H1 (cell line): ENCODE data around the gene CYLD. TPM values are rescaled to one million over a fixed set of nuclear protein-coding genes. Genes with fewer than 3 reads are reported as not detected.

ENCODE experiments used
- CTCF ChIA-PET: fragments of 300-600 bp; sonication (Branson Sonifier 250); formaldehyde crosslinking; loops from one replicate; lab custom pipeline; 2021; ENCODE audit not compliant: partially characterized antibody; lab: Charles Lee
- POLR2A ChIA-PET: fragments of 300-600 bp; sonication (Branson Sonifier 250); formaldehyde crosslinking; loops from one replicate; lab custom pipeline; 2021; ENCODE audit warnings: inconsistent platforms; ENCODE audit not compliant: partially characterized antibody; lab: Charles Lee
- DNase-seq, 2 experiments: peaks; one replicate each; pipeline versions ENCODE4 v3.0.0 to v3.0.0-alpha.2; 2010 to 2022; ENCODE audit warnings: low spot score in 2 of 2, low read depth in 1 of 2, mixed read lengths in 1 of 2
- FAIRE-seq: peaks from 2 replicates; lab custom pipeline; 2011; peaks lifted over from hg19 to GRCh38; lab: Jason Lieb, UNC
- H2AFZ ChIP-seq: 2 replicates; pipeline ENCODE4 v1.8.1; 2012; ENCODE audit warnings: low read length, inconsistent platforms
- H2AK5ac ChIP-seq: 2 replicates; pipeline ENCODE4 v1.6.1; 2013; ENCODE audit warnings: low read depth, low read length
- H2BK120ac ChIP-seq: replicated peaks from 2 replicates; pipeline ENCODE3; 2013; ENCODE audit warnings: low read depth, low read length, inconsistent platforms
- H2BK12ac ChIP-seq: 2 replicates; pipeline ENCODE4 v1.6.1; 2013; ENCODE audit warnings: low read depth, low read length
- H2BK15ac ChIP-seq: 2 replicates; pipeline ENCODE4 v1.6.1; 2013; ENCODE audit warnings: low read length
- H2BK20ac ChIP-seq: 2 replicates; pipeline ENCODE4 v1.6.1; 2013; ENCODE audit warnings: low read length
- H2BK5ac ChIP-seq: 2 replicates; pipeline ENCODE4 v1.6.1; 2013; ENCODE audit warnings: low read depth, low read length
- H3K14ac ChIP-seq: 2 replicates; pipeline ENCODE4 v1.6.1; 2013; ENCODE audit warnings: inconsistent platforms; ENCODE audit not compliant: insufficient read length
- H3K18ac ChIP-seq: 2 replicates; pipeline ENCODE4 v1.6.1; 2013; ENCODE audit warnings: low read length; ENCODE audit errors: extremely low read depth
- H3K23ac ChIP-seq: 2 replicates; pipeline ENCODE4 v1.6.1; 2013; ENCODE audit warnings: inconsistent platforms; ENCODE audit not compliant: insufficient read length
- H3K23me2 ChIP-seq: 2 replicates; pipeline ENCODE4 v1.6.1; 2013; ENCODE audit warnings: low read depth, low read length
- H3K27ac ChIP-seq: 2 replicates; pipeline ENCODE4 v1.6.1; 2011; ENCODE audit warnings: low read depth, low read length, inconsistent platforms
- H3K27me3 ChIP-seq, 4 experiments: replicated peaks in 1 of 4; 1 replicate in 1 of 4; 2 replicates in 3 of 4; pipeline versions ENCODE4 v1.6.1 to v1.8.1; 2011 to 2013; ENCODE audit warnings: low read length in 3 of 4, mild to moderate bottlenecking in 3 of 4, inconsistent platforms in 2 of 4, mixed read lengths in 2 of 4, moderate library complexity in 1 of 4; ENCODE audit not compliant: control insufficient read depth in 3 of 4, insufficient read depth in 3 of 4; ENCODE audit errors: extremely low read depth in 1 of 4
- H3K36me3 ChIP-seq, 4 experiments: 2 replicates each; pipeline versions ENCODE4 v1.6.1 to v1.8.1; 2011 to 2013; ENCODE audit warnings: mild to moderate bottlenecking in 4 of 4, low read length in 3 of 4, moderate library complexity in 2 of 4, control low read depth in 1 of 4, inconsistent platforms in 1 of 4; ENCODE audit not compliant: insufficient read depth in 4 of 4, control insufficient read depth in 2 of 4
- H3K4ac ChIP-seq: replicated peaks from 2 replicates; pipeline ENCODE3; 2013; ENCODE audit warnings: low read length, low read depth, mixed read lengths, inconsistent platforms; ENCODE audit not compliant: insufficient read length
- H3K4me1 ChIP-seq, 4 experiments: replicated peaks in 1 of 4; 1 replicate in 1 of 4; 2 replicates in 3 of 4; pipeline versions ENCODE4 v1.6.1 to v1.8.1; 2011 to 2013; ENCODE audit warnings: low read length in 3 of 4, inconsistent platforms in 2 of 4, mixed read lengths in 1 of 4; ENCODE audit not compliant: insufficient read depth in 4 of 4, control insufficient read depth in 3 of 4
- H3K4me2 ChIP-seq, 2 experiments: 2 replicates each; pipeline versions ENCODE4 v1.6.1 to v1.8.1; 2011 to 2013; ENCODE audit warnings: low read depth in 2 of 2, low read length in 2 of 2, control low read depth in 1 of 2, inconsistent platforms in 1 of 2, mild to moderate bottlenecking in 1 of 2; ENCODE audit not compliant: insufficient read depth in 1 of 2
- H3K4me3 ChIP-seq, 4 experiments: fragments of 200-600, 300-600 bp in 1 of 4; sonication (generic), shearing (Covaris generic), sonication (Bioruptor Twin) in 1 of 4; 2 replicates each; pipeline versions ENCODE4 v1.5.1 to v1.8.1; 2011 to 2016; ENCODE audit warnings: low read length in 4 of 4, low read depth in 3 of 4, control low read depth in 2 of 4, inconsistent platforms in 2 of 4, mild to moderate bottlenecking in 2 of 4, mixed read lengths in 1 of 4, moderate library complexity in 1 of 4; ENCODE audit not compliant: insufficient read depth in 2 of 4; ENCODE audit errors: extremely low read depth in 1 of 4
- H3K56ac ChIP-seq: replicated peaks from 2 replicates; pipeline ENCODE3; 2013; ENCODE audit warnings: low read depth, mild to moderate bottlenecking, mixed read lengths, low read length, inconsistent platforms; ENCODE audit not compliant: insufficient read length
- H3K79me1 ChIP-seq: 2 replicates; pipeline ENCODE4 v1.6.1; 2013; ENCODE audit warnings: low read depth, low read length, control low read depth
- H3K79me2 ChIP-seq, 2 experiments: 2 replicates each; pipeline versions ENCODE4 v1.6.1 to v1.8.1; 2012 to 2013; ENCODE audit warnings: low read length in 2 of 2, mild to moderate bottlenecking in 2 of 2, inconsistent platforms in 1 of 2; ENCODE audit not compliant: insufficient read depth in 2 of 2, control insufficient read depth in 1 of 2
- H3K9ac ChIP-seq, 4 experiments: replicated peaks in 1 of 4; 1 replicate in 1 of 4; 2 replicates in 3 of 4; pipeline versions ENCODE4 v1.6.1 to v1.8.1; 2011 to 2013; ENCODE audit warnings: low read depth in 3 of 4, low read length in 3 of 4, control low read depth in 2 of 4, mild to moderate bottlenecking in 2 of 4, moderate library complexity in 2 of 4, inconsistent platforms in 1 of 4; ENCODE audit errors: extremely low read depth in 1 of 4
- H3K9me3 ChIP-seq, 2 experiments: 2 replicates each; pipeline versions ENCODE4 v1.6.1 to v1.8.1; 2012 to 2013; ENCODE audit warnings: mild to moderate bottlenecking in 2 of 2, moderate library complexity in 2 of 2, control low read depth in 1 of 2, inconsistent platforms in 1 of 2, low read depth in 1 of 2, low read length in 1 of 2, mixed read lengths in 1 of 2; ENCODE audit not compliant: insufficient read depth in 2 of 2
- H4K20me1 ChIP-seq, 2 experiments: replicated peaks in 1 of 2; 2 replicates each; pipeline versions ENCODE3 to v1.8.1; 2011 to 2013; ENCODE audit warnings: inconsistent platforms in 2 of 2, low read length in 2 of 2, mild to moderate bottlenecking in 1 of 2; ENCODE audit not compliant: insufficient read depth in 2 of 2, control insufficient read depth in 1 of 2
- H4K5ac ChIP-seq: 2 replicates; pipeline ENCODE4 v1.6.1; 2013; ENCODE audit warnings: low read length, low read depth, mixed read lengths, inconsistent platforms; ENCODE audit not compliant: insufficient read length
- H4K8ac ChIP-seq: 2 replicates; pipeline ENCODE4 v1.8.0; 2013; ENCODE audit warnings: mild to moderate bottlenecking, moderate library complexity, low read length, inconsistent platforms; ENCODE audit not compliant: insufficient read depth; ENCODE audit errors: extremely low read depth
- H4K91ac ChIP-seq: replicated peaks from 2 replicates; pipeline ENCODE3; 2013; ENCODE audit warnings: low read length, mixed read lengths, inconsistent platforms; ENCODE audit not compliant: insufficient read length
- ASH2L ChIP-seq: fragments of 200-600, 300-600 bp; sonication (generic); IDR thresholded peaks from one replicate; pipeline ENCODE4 v1.7.1; 2017; ENCODE audit warnings: low read length
- ATF2 ChIP-seq: IDR thresholded peaks from 2 replicates; pipeline ENCODE4 v1.6.1; 2012; ENCODE audit warnings: low read length, inconsistent platforms
- ATF3 ChIP-seq: IDR thresholded peaks from 2 replicates; pipeline ENCODE4 v1.6.1; 2011; ENCODE audit warnings: low read depth, mild to moderate bottlenecking, low read length; ENCODE audit not compliant: insufficient read depth
- BRCA1 ChIP-seq: IDR thresholded peaks from 2 replicates; pipeline ENCODE4 v1.6.1; 2012; ENCODE audit warnings: low read depth, low read length, improper control_type of control experiment
- CBX5 ChIP-seq: fragments of 300-800, 300-1000 bp; sonication (generic); IDR thresholded peaks from 2 replicates; pipeline ENCODE4 v1.7.1; 2016; ENCODE audit warnings: antibody characterized with exemption, low read length, low read depth
- CEBPB ChIP-seq: IDR thresholded peaks from 2 replicates; pipeline ENCODE4 v1.6.1; 2012; ENCODE audit warnings: low read depth, low read length
- MAX ChIP-seq: IDR thresholded peaks from 2 replicates; pipeline ENCODE4 v1.6.1; 2012; ENCODE audit warnings: inconsistent platforms
- PHF8 ChIP-seq: fragments of 200-600 bp; sonication (generic); conservative IDR thresholded peaks from 2 replicates; pipeline ENCODE4 v1.7.1; 2012; ENCODE audit warnings: low read depth, mild to moderate bottlenecking, inconsistent platforms, low read length, moderate library complexity
- RBBP5 ChIP-seq: IDR thresholded peaks from 2 replicates; pipeline ENCODE4 v1.7.1; 2012; ENCODE audit warnings: low read depth, mild to moderate bottlenecking, inconsistent platforms, low read length, moderate library complexity, borderline replicate concordance
- RFX5 ChIP-seq: IDR thresholded peaks from 2 replicates; pipeline ENCODE4 v1.6.1; 2011; ENCODE audit warnings: low read depth, low read length, improper control_type of control experiment, borderline replicate concordance
- SRF ChIP-seq: IDR thresholded peaks from 2 replicates; pipeline ENCODE4 v1.6.1; 2011; ENCODE audit warnings: mild to moderate bottlenecking, low read depth, low read length, moderate library complexity
- WGBS, 2 experiments: shearing (Covaris generic) in 1 of 2; methylation state at CpG; one replicate each; pipeline versions ENCODE4 v1.1.6 to v1.1.7; 2013 to 2015; ENCODE audit warnings: low lambda C conversion rate in 2 of 2, mixed read lengths in 2 of 2, inconsistent platforms in 1 of 2, low coverage in 1 of 2, missing lambda C conversion rate in 1 of 2; ENCODE audit not compliant: insufficient replicate concordance in 2 of 2, insufficient coverage in 1 of 2, insufficient read length in 1 of 2; ENCODE audit errors: extremely low coverage in 1 of 2, missing lambda C conversion rate in 1 of 2; 5-methylcytosine and 5-hydroxymethylcytosine counted together
- polyA plus RNA-seq, 7 experiments: library from polyadenylated mRNA; depleted of rRNA in 3 of 7; stranded (reverse) in 5 of 7; unstranded in 2 of 7; fragments of >200 nt in 5 of 7; fragments of 200-250 nt in 2 of 7; gene quantifications; 1 replicate in 5 of 7; 2 replicates in 1 of 7; 4 replicates in 1 of 7; pipeline versions ENCODE4 v1.2.1 to v1.2.3, GENCODE V29; 2011 to 2013; ENCODE audit warnings: missing spikeins in 2 of 7, mixed read lengths in 2 of 7
- total RNA-seq: library from RNA; stranded (reverse); fragmentation: NEBNext Ultra II Directional; extraction: Animal tissue kit (Norgen Biotek cat#: 25700); gene quantifications from 2 replicates; pipeline ENCODE4 v1.2.1, GENCODE V29; 2021

CYLD gene
- total and polyA plus RNA-seq, 2 of the 8 experiments (the other 6 are each of a cell fraction or from before 2014, with no cell fraction given) = 3.7 to 18.8 TPM

GRCh38 chr16:50737420-50737959, 4.4 kb upstream of the CYLD start:
- Histone ChIP-seq H4K20me1 (no peaks in the 10 kb centered on the region), H3K23ac (no peak overlapping the region), H2BK12ac (no peak overlapping the region), H4K8ac (no peak overlapping the region), H3K36me3 (no peaks in the 10 kb centered on the region), H2AFZ (no peak overlapping the region), H3K18ac (no peak overlapping the region), H3K4me3 (no peak overlapping the region), H4K91ac (no peak overlapping the region), H3K4me1 (peaks cover 0 to 4% (median 2%) of the 10 kb centered on the region in 4 experiments; a peak in 4 of 7 replicates), H3K23me2 (no peaks in the 10 kb centered on the region), H2BK120ac (no peak overlapping the region), H3K79me2 (no peaks in the 10 kb centered on the region), H2BK5ac (no peak overlapping the region), H3K4ac (no peak overlapping the region), H2BK15ac (no peak overlapping the region), H3K27me3 (no peaks in the 10 kb centered on the region; a peak in 1 of 7 replicates), H3K27ac (no peak overlapping the region), H2BK20ac (no peak overlapping the region), H4K5ac (no peak overlapping the region), H3K9ac (no peak overlapping the region), H3K14ac (no peak overlapping the region), H3K79me1 (no peaks in the 10 kb centered on the region), H3K9me3 (no peaks in the 10 kb centered on the region), H3K56ac (no peak overlapping the region), H3K4me2 (no peak overlapping the region), H2AK5ac (no peak overlapping the region)
- 100% methylated on average over 1 of the region's 1 CpG; no CpG with 5 or more reads in 1 of the 2 experiments for WGBS, 2 experiments
- DNase-seq = no peak
- ChIA-PET CTCF (interaction anchor here (1.8 to 3.4 kb wide), 3 partner anchors 67 to 71 kb away, joined by 4 to 16 read pairs (median 4); no protein-coding TSS in a partner anchor), POLR2A (no interaction called here)
- no peak for FAIRE-seq
- TF ChIP-seq PHF8 (no peak), ATF3 (no peak), ATF2 (no peak), ASH2L (no peak), BRCA1 (no peak), CBX5 (no peak), RFX5 (no peak), RBBP5 (no peak), MAX (no peak), SRF (no peak), CEBPB (no peak)
